ENCODE data around the gene LIN37. TPM values are rescaled to one million over a fixed set of nuclear protein-coding genes. Genes with fewer than 3 reads are reported as not detected.

Gene LIN37
- total and polyA plus RNA-seq, 2 of the 13 experiments (the other 11 are each of a cell fraction or from before 2014, with no cell fraction given), result 6.3 to 8.7 TPM

GRCh38 chr19:35740423-35741202, 7.8 kb upstream of the LIN37 start:
- peak overlapping the region; percentile 65 to 84 (median 80) for H3K4me3 ChIP-seq (replicated peaks in 1 of 3; ENCODE audit: insufficient read depth in 1 of 3, low read depth in 2 of 3, low read length in 3 of 3)
- H3K9me3 ChIP-seq (ENCODE audit: low read length), result no peaks in the 10 kb centered on the region
- H3K9ac ChIP-seq (ENCODE audit: insufficient read depth, low read depth, low read length), result peak overlapping the region; percentile 77
- H4K20me1 ChIP-seq (ENCODE audit: insufficient read depth, low read length), result no peaks in the 10 kb centered on the region
- TSS peak; percentile 56 for BruUV-seq (replicated peaks)
- peak overlapping the region; percentile 89 for H3K27ac ChIP-seq (ENCODE audit: extremely low read length, insufficient read depth, low read length)
- H3K79me2 ChIP-seq (ENCODE audit: insufficient read depth, low read length), result no peaks in the 10 kb centered on the region
- H3K4me1 ChIP-seq (ENCODE audit: insufficient read depth, low read length), result peaks cover 29% of the 10 kb centered on the region
- ChIA-PET CTCF (ENCODE audit: low intra/inter-chr PET ratio, low total read pairs) (interaction anchor here (1.4 kb wide), 1 partner anchor 47 kb away, joined by 3 read pairs; no protein-coding TSS in a partner anchor), POLR2A (interaction anchor here (0.8 to 4.6 kb wide), 27 partner anchors 8 to 191 kb away, joined by 3 to 69 read pairs (median 5); partner anchors contain the start of genes COX6B1, HAUS5, HSPB6 and LIN37)
- ATAC-seq (peak; percentile 84), FAIRE-seq (peak; percentile 97), DNase-seq (ENCODE audit: low spot score) (peak; percentile 96)
- no peak overlapping the region for H2AFZ ChIP-seq (ENCODE audit: low read length)
- no peaks in the 10 kb centered on the region; a peak in 1 of 5 replicates for H3K27me3 ChIP-seq (ENCODE audit: control insufficient read depth in 1 of 2, insufficient read depth in 2 of 2, low read length in 2 of 2)
- intact Hi-C loops (cut with micrococcal nuclease; ENCODE audit: unreplicated experiment) (loop anchor here (1.0 to 10.0 kb wide), 3 partner anchors 22 to 51 kb away; partner anchors contain the start of gene KMT2B), in situ Hi-C loops (cut with HindIII; ENCODE audit: extremely low pct_ligation_motif_present, low pct_unique_long_range_greater_than_20kb) (no loop called here)
- H3K4me2 ChIP-seq (ENCODE audit: low read depth, low read length), result peak overlapping the region; percentile 94
- H3K36me3 ChIP-seq (replicated peaks in 1 of 2; ENCODE audit: control insufficient read depth in 1 of 2, insufficient read depth in 2 of 2, low read length in 2 of 2), result peaks cover 10 to 31% of the 10 kb centered on the region in 2 experiments; a peak in 4 of 5 replicates
- 0% methylated on average over 15 of the region's 63 CpGs for WGBS (ENCODE audit: low lambda C conversion rate)
- TF ChIP-seq ARID3A (IDR thresholded peaks at IDR 0.05; ENCODE audit: low read depth, low read length) (no peak), SIX4 (CRISPR knock-in tag; IDR thresholded peaks at IDR 0.05) (no peak), ZNF556 (CRISPR knock-in tag; IDR thresholded peaks at IDR 0.05; ENCODE audit: borderline replicate concordance) (no peak), TP53 (CRISPR knock-in tag; conservative IDR thresholded peaks at IDR 0.05) (no peak), NFIB (CRISPR knock-in tag; IDR thresholded peaks at IDR 0.05; ENCODE audit: borderline replicate concordance) (no peak), ZNF639 (CRISPR knock-in tag; conservative IDR thresholded peaks at IDR 0.05) (peak; percentile 67; the same call in 1 of the 2 replicates), SMARCC2 (IDR thresholded peaks at IDR 0.05) (no peak), ZNF7 (CRISPR knock-in tag; IDR thresholded peaks at IDR 0.05) (no peak), HMGA1 (CRISPR knock-in tag; conservative IDR thresholded peaks at IDR 0.05) (no peak), TBX2 (CRISPR knock-in tag; IDR thresholded peaks at IDR 0.05; ENCODE audit: borderline replicate concordance) (peak; percentile 43; the same call in 1 of the 2 replicates)
- TF ChIP-seq, protein P1, sequence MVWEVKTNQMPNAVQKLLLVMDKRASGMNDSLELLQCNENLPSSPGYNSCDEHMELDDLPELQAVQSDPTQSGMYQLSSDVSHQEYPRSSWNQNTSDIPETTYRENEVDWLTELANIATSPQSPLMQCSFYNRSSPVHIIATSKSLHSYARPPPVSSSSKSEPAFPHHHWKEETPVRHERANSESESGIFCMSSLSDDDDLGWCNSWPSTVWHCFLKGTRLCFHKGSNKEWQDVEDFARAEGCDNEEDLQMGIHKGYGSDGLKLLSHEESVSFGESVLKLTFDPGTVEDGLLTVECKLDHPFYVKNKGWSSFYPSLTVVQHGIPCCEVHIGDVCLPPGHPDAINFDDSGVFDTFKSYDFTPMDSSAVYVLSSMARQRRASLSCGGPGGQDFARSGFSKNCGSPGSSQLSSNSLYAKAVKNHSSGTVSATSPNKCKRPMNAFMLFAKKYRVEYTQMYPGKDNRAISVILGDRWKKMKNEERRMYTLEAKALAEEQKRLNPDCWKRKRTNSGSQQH (CRISPR knock-in tag; IDR thresholded peaks at IDR 0.05; ENCODE audit: low read depth), result peak; percentile 86; the same call in 1 of the 2 replicates
- TF ChIP-seq, protein P2, sequence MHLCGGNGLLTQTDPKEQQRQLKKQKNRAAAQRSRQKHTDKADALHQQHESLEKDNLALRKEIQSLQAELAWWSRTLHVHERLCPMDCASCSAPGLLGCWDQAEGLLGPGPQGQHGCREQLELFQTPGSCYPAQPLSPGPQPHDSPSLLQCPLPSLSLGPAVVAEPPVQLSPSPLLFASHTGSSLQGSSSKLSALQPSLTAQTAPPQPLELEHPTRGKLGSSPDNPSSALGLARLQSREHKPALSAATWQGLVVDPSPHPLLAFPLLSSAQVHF (CRISPR knock-in tag; IDR thresholded peaks at IDR 0.05), result no peak
- TF ChIP-seq, protein P3, sequence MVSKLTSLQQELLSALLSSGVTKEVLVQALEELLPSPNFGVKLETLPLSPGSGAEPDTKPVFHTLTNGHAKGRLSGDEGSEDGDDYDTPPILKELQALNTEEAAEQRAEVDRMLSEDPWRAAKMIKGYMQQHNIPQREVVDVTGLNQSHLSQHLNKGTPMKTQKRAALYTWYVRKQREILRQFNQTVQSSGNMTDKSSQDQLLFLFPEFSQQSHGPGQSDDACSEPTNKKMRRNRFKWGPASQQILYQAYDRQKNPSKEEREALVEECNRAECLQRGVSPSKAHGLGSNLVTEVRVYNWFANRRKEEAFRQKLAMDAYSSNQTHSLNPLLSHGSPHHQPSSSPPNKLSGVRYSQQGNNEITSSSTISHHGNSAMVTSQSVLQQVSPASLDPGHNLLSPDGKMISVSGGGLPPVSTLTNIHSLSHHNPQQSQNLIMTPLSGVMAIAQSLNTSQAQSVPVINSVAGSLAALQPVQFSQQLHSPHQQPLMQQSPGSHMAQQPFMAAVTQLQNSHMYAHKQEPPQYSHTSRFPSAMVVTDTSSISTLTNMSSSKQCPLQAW (CRISPR knock-in tag; IDR thresholded peaks at IDR 0.05), result peak; percentile 81
- TF ChIP-seq, protein P4, sequence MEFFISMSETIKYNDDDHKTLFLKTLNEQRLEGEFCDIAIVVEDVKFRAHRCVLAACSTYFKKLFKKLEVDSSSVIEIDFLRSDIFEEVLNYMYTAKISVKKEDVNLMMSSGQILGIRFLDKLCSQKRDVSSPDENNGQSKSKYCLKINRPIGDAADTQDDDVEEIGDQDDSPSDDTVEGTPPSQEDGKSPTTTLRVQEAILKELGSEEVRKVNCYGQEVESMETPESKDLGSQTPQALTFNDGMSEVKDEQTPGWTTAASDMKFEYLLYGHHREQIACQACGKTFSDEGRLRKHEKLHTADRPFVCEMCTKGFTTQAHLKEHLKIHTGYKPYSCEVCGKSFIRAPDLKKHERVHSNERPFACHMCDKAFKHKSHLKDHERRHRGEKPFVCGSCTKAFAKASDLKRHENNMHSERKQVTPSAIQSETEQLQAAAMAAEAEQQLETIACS (CRISPR knock-in tag; IDR thresholded peaks at IDR 0.05), result no peak
